Activated CD8-positive, alpha-beta memory T cell treated with anti-CD3 and anti-CD28 coated beads for 36 hours (primary cell): Measurements from ENCODE around the gene AGBL3. TPM values are rescaled to one million over a fixed set of nuclear protein-coding genes. Genes with fewer than 3 reads are reported as not detected.
"Not testable (repeated sequence)": the region's sequence is repeated elsewhere in the genome, so short reads cannot be mapped to it uniquely, and the experiment has no call there.

ENCODE experiments used
- CTCF ChIA-PET: fragments of 350-600 bp; sonication (Branson Sonifier 250); formaldehyde crosslinking; loops from one replicate; lab custom pipeline; 2021; ENCODE audit warnings: antibody characterized with exemption; lab: Charles Lee
- POLR2A ChIA-PET: fragments of 350-600 bp; sonication (Branson Sonifier 250); formaldehyde crosslinking; loops from one replicate; lab custom pipeline; 2021; ENCODE audit warnings: antibody characterized with exemption; lab: Charles Lee
- total RNA-seq, 2 experiments: library from RNA; stranded (reverse); gene quantifications; one replicate each; pipeline ENCODE4 v1.2.3, GENCODE V29; 2021

The AGBL3 gene
- total RNA-seq, 2 experiments from 2014 or later, result 2.2 to 3.4 TPM

GRCh38 chr7:135001390-135002165, 15.3 kb downstream of the AGBL3 start:
- POLR2A ChIA-PET, result no interaction called here
- CTCF ChIA-PET, result interaction anchor here (1.3 kb wide), 1 partner anchor 16 kb away, joined by 5 read pairs; the partner anchor contains the start of gene AGBL3

DNA sequence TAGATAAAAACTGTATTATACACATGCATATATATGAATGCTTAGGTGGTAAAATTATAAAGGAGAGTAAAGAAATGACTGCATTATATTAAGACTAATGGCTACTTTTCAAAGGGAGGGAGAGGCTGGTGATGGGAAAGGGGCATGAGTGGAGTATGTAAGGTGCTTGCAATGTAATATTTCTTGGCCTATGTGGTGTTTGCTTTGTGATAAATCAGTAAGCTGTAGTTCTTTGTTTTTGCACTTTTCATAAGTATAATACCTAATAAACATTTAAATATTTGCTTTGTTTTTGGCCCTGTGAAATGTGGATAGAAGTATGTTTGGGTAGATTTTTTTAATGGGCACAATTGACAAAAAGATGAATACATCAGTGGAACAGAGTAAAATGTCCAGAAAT, 25.9 kb downstream of the AGBL3 start:
- ChIA-PET CTCF (no interaction called here), POLR2A (no interaction called here)

GRCh38 chr7:135023622-135024021, 37.3 kb downstream of the AGBL3 start:
- POLR2A ChIA-PET, result no interaction called here

DNA sequence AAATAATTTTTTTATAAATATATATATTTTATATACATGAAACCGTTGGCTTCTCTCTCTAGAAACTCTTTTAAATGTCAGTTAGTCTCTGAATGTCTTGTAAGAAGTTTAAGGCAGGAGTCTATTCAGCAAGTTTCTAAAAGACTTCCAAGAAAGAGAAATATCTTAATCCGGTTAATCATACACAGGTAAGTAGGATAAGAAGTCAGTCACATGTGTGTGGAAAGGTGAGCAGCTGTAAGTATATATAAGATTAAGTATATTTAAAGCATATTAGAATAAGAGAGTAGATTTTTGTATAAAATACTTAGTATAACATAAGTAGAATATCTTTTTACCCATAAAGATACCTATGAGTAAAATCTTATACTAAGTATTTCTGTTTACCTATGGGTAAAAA, 48.9 kb downstream of the AGBL3 start:
- ChIA-PET CTCF (no interaction called here), POLR2A (no interaction called here)

More at GRCh38 chr7:135023622-135024021, 37.3 kb downstream of the AGBL3 start:
- CTCF ChIA-PET, result no interaction called here

- POLR2A ChIA-PET, CTCF ChIA-PET: not testable (repeated sequence)
These were observed 80.7 kb downstream of the AGBL3 start for GRCh38 chr7:135067017-135067416.

DNA sequence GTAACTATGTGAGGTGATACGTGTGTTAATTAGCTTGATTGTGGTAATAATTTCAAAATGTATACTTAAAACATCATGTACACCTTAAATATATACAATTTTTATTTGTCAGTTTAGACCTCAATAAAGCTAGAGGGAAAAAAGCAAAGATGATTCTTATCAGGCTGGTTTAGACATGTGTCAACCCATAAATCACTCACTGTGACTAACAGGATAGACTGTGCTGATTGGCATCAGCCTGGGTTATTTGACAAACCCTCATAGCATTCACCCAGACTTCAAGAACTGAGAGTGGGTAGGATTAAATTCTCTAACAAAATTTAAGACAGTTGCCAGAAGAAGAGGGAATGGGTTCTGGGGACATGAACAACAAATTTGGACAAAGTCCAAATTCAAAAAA, 87.8 kb downstream of the AGBL3 start:
- POLR2A ChIA-PET, result no interaction called here
- CTCF ChIA-PET, result no interaction called here

DNA sequence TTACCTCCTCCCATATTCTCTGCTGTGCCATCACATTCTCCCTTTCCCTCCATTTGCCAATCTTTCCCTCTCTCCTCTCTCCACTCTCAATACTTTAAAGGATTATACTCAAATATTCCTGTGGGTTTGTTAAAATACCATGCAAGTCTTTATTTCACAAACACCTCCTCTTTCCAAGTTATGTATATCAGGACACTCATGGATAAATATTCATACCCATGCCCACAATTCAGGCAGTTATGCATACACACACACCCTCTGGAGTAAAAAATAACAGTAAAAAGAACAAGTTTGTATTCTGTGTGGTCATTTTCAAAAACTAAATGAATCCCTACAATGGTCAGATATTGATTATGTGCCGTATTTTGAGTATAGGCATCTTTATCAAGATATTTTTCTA, 88.2 kb downstream of the AGBL3 start:
- CTCF ChIA-PET, result no interaction called here

DNA sequence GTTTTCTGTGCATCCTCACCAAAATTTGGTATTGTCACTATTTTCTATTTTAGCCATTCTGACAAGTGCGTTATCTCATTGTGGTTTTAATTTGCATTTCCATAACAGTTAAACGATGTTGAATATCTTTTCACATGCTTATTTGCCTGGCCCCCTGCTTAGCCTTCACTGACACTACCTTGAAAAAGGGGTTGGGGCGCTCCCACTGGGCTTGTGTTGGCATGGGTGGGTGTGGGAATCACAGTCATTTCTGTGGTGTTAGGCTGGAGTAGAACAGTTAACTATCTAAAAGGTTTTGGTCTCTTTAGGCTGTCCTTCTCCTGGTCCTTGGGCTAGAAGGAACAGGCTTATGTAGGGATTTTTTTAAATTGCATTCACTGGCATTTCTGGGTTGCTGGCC, 89.4 kb downstream of the AGBL3 start:
- ChIA-PET CTCF (no interaction called here), POLR2A (no interaction called here)

More for the DNA sequence above, 88.2 kb downstream of the AGBL3 start:
- POLR2A ChIA-PET, result no interaction called here

DNA sequence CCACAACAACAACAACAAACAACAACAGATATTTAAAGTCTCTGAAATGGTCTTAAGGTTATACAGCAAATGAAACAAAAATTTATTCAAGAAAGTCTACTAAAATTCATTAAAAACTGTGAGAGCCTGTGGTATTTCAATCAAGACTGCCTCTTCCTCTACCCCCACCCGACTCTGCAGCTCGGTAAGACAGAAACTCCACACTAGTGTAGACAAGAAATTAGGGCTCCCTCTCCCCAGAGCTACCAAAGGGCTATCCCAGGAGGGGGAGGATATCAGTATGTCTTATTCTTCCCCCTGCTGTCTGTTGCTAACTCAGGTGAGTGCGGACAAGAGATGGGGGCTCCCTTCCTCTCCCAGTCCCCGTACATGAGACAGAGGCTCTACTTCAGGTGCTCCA, 90.6 kb downstream of the AGBL3 start:
- ChIA-PET POLR2A (no interaction called here), CTCF (no interaction called here)

- ChIA-PET CTCF (no interaction called here), POLR2A (no interaction called here)
These were observed 91.3 kb downstream of the AGBL3 start for GRCh38 chr7:135077642-135078041.

GRCh38 chr7:135078051-135078450, 91.7 kb downstream of the AGBL3 start:
- ChIA-PET POLR2A (no interaction called here), CTCF (no interaction called here)

DNA sequence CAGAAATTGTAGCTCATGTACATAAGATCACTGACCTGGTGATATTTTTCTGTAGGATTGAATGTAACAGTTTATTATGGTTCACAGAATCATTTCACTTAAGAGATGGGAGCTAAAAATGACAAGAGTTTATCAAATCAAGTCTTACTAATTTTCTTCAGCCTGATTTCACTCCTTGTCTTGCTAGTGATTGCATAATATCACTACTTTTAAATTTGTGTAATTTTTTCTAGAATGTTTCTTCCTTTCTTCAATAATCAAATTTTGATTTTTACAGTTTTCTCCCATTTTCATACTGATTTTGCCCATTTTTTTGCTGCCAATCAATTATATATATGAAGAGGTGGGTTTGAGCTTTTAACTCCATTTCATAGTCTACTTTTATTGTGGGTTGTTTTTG, 92.8 kb downstream of the AGBL3 start:
- CTCF ChIA-PET, result no interaction called here
- POLR2A ChIA-PET, result no interaction called here

DNA sequence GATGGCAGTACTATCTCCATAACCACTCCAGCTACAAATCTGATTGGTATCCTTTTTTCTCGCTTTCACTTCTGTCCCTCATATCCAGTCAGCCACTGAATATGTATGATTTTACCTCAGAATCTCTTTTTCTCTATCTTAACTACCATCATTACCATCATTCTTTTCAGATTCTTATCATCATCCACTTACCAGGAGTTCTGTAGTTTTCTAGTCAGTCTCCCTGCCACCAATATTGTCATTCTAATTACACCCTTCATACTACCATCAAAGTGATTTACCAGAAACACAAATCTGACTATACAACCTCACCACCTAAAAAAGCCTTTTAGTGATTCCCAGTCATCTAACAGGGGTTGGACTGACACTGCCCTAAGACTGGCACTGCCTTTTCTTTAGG, 96.7 kb downstream of the AGBL3 start:
- POLR2A ChIA-PET, result no interaction called here
- CTCF ChIA-PET, result no interaction called here

DNA sequence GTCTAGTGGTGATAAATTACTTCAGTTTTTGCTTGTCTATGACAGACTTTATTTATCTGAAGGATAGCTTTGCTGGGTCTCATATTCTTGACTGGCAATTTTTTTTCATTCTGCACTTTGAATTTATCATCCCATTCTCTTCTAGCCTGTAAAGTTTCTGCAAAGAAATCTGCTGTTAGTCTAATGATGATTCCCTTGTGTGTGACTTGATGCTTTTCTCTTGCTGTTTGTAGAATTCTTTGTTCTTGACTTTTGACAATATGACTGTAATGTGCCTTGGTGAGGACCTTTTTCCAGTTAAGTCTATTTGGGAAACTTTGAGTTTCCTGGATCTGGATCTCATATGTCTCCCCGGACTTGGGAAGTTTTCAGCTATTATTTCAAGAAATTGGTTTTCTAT, 102.3 kb downstream of the AGBL3 start:
- ChIA-PET CTCF (no interaction called here), POLR2A (no interaction called here)

DNA sequence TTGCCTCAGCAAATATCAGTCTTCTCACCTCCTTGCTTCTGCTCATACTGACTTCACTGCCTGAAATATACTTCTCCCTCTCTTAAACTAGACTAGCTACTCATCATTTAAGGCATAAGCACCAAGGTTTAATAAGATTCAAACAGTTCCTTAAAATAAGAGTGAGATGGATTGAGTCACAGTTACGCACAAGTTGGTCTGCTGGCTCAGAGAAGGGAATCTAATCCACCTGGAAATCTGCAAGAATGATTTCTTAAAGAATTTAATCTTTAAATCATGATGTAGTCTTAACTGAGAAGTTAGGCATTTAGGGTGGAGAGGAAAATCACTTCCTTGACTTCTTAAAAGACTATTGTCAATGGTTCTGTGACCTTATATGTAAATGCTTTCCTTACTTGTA, 105.4 kb downstream of the AGBL3 start:
- POLR2A ChIA-PET, result no interaction called here
- CTCF ChIA-PET, result no interaction called here

GRCh38 chr7:135094472-135095237, 108.3 kb downstream of the AGBL3 start:
- CTCF ChIA-PET, result no interaction called here
- POLR2A ChIA-PET, result no interaction called here

- POLR2A ChIA-PET, result no interaction called here
- CTCF ChIA-PET, result no interaction called here
These were observed 109.1 kb downstream of the AGBL3 start for GRCh38 chr7:135095450-135095849.

GRCh38 chr7:135098391-135098790, 112.1 kb downstream of the AGBL3 start:
- CTCF ChIA-PET, result no interaction called here
- POLR2A ChIA-PET, result no interaction called here

GRCh38 chr7:135100856-135101255, 114.5 kb downstream of the AGBL3 start:
- ChIA-PET CTCF (no interaction called here), POLR2A (no interaction called here)

GRCh38 chr7:135102372-135102771, 116.1 kb downstream of the AGBL3 start:
- POLR2A ChIA-PET, result no interaction called here
- CTCF ChIA-PET, result no interaction called here

GRCh38 chr7:135109562-135109961, 123.3 kb downstream of the AGBL3 start:
- CTCF ChIA-PET, result no interaction called here
- POLR2A ChIA-PET, result no interaction called here
